GM06990 (cell line): Measurements from ENCODE around the gene L3MBTL1.
A peak's percentile ranks its signal among the peaks of the same experiment; 100 is the strongest.

Experiments
- DNase-seq: peaks from one replicate; pipeline ENCODE4 v3.0.0-alpha.2; 2011; ENCODE audit not compliant: insufficient read length; ENCODE audit errors: extremely low read depth
- H3K27me3 ChIP-seq: replicated peaks from 2 replicates; pipeline ENCODE4 v1.6.0; 2011; ENCODE audit warnings: low read length; ENCODE audit not compliant: control insufficient read depth, insufficient read depth
- H3K36me3 ChIP-seq: 2 replicates; pipeline ENCODE4 v1.5.1; 2011; ENCODE audit warnings: low read length; ENCODE audit not compliant: control insufficient read depth, insufficient read depth
- H3K4me3 ChIP-seq: replicated peaks from 2 replicates; pipeline ENCODE4 v1.5.1; 2011; ENCODE audit warnings: low read depth, mild to moderate bottlenecking, control low read depth, low read length
- TF ChIP-seq, protein P1 (sequence below): IDR thresholded peaks from 2 replicates; pipeline ENCODE4 v1.5.1; 2011; ENCODE audit warnings: low read length, control low read depth, mild to moderate bottlenecking, inconsistent platforms; ENCODE audit not compliant: insufficient read depth, poor library complexity, severe bottlenecking

Gene L3MBTL1

GRCh38 chr20:43559147-43559987 lies 51.9 kb downstream of the L3MBTL1 start:
- DNase-seq: no peak
- Histone ChIP-seq H3K27me3 (no peaks in the 10 kb centered on the region), H3K4me3 (no peak overlapping the region), H3K36me3 (no peaks in the 10 kb centered on the region)
- TF ChIP-seq, protein P1, sequence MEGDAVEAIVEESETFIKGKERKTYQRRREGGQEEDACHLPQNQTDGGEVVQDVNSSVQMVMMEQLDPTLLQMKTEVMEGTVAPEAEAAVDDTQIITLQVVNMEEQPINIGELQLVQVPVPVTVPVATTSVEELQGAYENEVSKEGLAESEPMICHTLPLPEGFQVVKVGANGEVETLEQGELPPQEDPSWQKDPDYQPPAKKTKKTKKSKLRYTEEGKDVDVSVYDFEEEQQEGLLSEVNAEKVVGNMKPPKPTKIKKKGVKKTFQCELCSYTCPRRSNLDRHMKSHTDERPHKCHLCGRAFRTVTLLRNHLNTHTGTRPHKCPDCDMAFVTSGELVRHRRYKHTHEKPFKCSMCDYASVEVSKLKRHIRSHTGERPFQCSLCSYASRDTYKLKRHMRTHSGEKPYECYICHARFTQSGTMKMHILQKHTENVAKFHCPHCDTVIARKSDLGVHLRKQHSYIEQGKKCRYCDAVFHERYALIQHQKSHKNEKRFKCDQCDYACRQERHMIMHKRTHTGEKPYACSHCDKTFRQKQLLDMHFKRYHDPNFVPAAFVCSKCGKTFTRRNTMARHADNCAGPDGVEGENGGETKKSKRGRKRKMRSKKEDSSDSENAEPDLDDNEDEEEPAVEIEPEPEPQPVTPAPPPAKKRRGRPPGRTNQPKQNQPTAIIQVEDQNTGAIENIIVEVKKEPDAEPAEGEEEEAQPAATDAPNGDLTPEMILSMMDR: no peak

GRCh38 chr20:43560974-43561373 lies 53.5 kb downstream of the L3MBTL1 start:
- no peaks in the 10 kb centered on the region for H3K27me3 ChIP-seq

GRCh38 chr20:43563429-43563828 lies 55.9 kb downstream of the L3MBTL1 start:
- H3K36me3 ChIP-seq: no peaks in the 10 kb centered on the region
- H3K27me3 ChIP-seq: no peaks in the 10 kb centered on the region
- TF ChIP-seq, protein P1: peak; percentile 29
- no peak overlapping the region for H3K4me3 ChIP-seq
- no peak for DNase-seq

More at GRCh38 chr20:43560974-43561373, 53.5 kb downstream of the L3MBTL1 start:
- no peaks in the 10 kb centered on the region for H3K36me3 ChIP-seq
- no peak for DNase-seq
- H3K4me3 ChIP-seq: no peak overlapping the region
- TF ChIP-seq, protein P1: no peak

DNA sequence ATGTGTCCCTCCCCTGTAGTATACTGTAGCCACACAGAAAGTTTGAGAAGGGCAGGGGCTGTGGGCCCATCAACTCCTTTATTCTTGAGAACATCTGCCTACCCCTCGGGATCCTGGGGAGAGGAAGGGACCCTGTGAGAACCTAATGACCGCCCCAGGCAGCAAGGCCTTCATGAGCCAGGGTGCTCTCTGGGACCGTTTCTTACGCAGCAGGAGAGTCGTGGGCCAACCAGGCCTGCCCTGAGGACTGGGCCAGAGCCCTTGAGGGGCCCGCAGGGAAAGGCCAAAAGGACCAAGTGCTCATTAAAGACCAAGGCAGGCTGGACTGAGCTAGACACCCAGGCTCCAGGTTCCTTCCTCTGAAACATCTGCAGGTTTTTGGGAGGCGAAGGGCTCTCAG lies 56.5 kb downstream of the L3MBTL1 start:
- Histone ChIP-seq H3K27me3 (no peaks in the 10 kb centered on the region), H3K36me3 (no peaks in the 10 kb centered on the region), H3K4me3 (no peak overlapping the region)
- no peak for DNase-seq
- TF ChIP-seq, protein P1: no peak

GRCh38 chr20:43564455-43564854 lies 57.0 kb downstream of the L3MBTL1 start:
- no peak for DNase-seq
- TF ChIP-seq, protein P1: no peak
- Histone ChIP-seq H3K4me3 (no peak overlapping the region), H3K36me3 (no peaks in the 10 kb centered on the region), H3K27me3 (no peaks in the 10 kb centered on the region)
